GM12801 (cell line): ENCODE results near the gene ADAMTS15.

Source experiments
- TF ChIP-seq, protein P1 (sequence below): IDR thresholded peaks from one replicate; pipeline ENCODE4 v1.5.1; 2011; ENCODE audit warnings: control low read depth; ENCODE audit not compliant: insufficient read length; ENCODE audit errors: extremely low read depth

ADAMTS15 gene

DNA sequence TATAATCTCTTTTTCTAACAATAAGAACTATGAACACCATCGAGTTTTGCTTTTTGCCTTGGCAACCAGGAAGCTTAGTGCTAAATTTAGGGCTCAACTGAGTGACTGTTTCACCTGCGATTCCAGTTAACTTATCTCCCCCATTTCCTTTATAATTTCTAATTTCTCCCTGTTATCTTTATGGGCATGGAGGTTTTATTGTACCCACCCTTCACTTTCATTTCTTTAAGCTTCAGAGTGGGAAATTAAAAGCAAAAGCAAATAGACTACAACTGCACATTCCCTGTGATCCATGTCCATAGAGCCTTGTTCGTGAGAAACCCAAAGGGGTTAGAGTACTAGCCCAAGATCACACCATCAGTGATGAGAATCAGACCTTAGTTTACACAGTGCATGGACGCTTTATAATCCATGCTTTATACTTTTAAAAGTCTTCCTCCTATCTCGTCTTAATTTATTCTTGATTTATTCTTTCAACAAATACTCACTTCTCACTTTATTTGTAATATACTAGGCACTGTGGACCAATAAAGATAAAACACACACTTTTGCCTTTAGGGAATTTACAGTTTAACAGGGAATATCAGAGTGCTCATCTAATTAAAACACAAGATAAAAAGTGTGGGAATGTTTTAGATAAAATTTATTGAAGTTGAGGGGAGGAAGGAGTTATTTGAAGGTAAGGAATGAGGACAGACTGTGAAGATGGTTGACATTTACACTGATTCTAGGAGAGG lies 40.6 kb downstream of the ADAMTS15 start:
- TF ChIP-seq, protein P1, sequence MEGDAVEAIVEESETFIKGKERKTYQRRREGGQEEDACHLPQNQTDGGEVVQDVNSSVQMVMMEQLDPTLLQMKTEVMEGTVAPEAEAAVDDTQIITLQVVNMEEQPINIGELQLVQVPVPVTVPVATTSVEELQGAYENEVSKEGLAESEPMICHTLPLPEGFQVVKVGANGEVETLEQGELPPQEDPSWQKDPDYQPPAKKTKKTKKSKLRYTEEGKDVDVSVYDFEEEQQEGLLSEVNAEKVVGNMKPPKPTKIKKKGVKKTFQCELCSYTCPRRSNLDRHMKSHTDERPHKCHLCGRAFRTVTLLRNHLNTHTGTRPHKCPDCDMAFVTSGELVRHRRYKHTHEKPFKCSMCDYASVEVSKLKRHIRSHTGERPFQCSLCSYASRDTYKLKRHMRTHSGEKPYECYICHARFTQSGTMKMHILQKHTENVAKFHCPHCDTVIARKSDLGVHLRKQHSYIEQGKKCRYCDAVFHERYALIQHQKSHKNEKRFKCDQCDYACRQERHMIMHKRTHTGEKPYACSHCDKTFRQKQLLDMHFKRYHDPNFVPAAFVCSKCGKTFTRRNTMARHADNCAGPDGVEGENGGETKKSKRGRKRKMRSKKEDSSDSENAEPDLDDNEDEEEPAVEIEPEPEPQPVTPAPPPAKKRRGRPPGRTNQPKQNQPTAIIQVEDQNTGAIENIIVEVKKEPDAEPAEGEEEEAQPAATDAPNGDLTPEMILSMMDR = no peak

- TF ChIP-seq, protein P1 = no peak
Observed at GRCh38 chr11:130489716-130490115, 41.3 kb downstream of the ADAMTS15 start.

DNA sequence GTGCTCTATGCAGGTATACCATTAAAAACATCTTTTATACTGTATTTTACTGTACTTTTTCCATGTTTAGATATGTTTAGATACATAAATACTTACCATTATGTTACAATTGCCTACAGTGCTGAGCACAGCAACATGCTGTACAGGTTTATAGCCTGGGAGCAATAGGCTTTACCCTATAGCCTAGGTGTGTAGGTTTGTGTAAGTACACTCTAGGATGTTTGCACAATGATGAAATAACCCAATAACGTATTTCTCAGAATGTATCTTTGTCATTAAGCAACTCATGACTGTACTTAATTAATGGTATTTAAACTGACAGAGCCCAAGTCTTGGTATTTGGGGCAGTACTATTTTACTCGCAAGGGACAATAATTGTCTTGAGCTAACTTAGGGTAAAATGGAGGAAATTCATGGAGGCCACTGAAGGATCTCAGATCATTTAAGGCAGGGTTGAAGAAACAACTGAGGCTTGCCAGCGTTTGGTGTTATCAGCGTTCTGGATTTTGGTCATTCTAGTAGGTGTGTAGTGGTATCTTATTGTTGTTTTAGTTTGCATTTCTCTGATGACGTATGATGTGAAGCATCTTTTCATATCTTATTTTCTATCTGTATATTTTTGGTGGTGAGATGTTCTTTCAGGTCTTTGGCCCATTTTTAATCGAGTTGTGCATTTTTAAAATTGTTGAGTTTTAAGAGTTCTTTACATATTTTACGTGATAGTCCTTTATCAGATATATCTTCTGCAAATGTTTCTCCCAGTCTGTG lies 42.4 kb downstream of the ADAMTS15 start:
- TF ChIP-seq, protein P1 = no peak

- TF ChIP-seq, protein P1 = no peak
Observed at GRCh38 chr11:130498181-130498580, 49.7 kb downstream of the ADAMTS15 start.

- TF ChIP-seq, protein P1 = no peak
Observed at GRCh38 chr11:130499828-130500227, 51.4 kb downstream of the ADAMTS15 start.

- TF ChIP-seq, protein P1 = no peak
Observed at GRCh38 chr11:130504317-130504716, 55.9 kb downstream of the ADAMTS15 start.

DNA sequence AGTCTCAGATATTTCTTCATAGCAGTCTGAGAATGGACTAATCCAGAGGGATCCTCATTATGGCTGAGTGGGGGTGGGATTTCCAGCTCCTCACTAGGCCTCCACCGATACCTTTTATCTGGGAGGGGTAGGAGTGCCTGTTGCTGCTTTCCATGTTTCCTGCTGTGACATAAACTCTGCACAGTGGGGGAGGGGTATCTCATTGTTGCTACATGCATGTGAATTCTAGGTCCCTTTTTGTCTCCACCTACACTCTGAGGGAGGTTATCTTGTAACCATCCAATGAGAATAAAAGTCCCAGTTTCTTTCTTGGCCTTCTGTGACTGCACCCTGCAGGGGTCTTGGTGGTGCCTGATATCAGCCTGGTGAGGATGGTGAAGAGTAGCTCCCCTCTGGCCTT lies 60.5 kb downstream of the ADAMTS15 start:
- TF ChIP-seq, protein P1 = no peak
